Astrocyte (in vitro differentiated cells and primary cell): ENCODE results near the gene KHK.

Experiments
- CTCF ChIP-seq: IDR thresholded peaks from 2 replicates; pipeline ENCODE4 v1.5.1; 2011; ENCODE audit warnings: low read depth, mild to moderate bottlenecking, inconsistent platforms, low read length, moderate library complexity; ENCODE audit not compliant: insufficient read depth
- EZH2 ChIP-seq: IDR thresholded peaks from 2 replicates; pipeline ENCODE4 v1.6.1; 2012; ENCODE audit warnings: mild to moderate bottlenecking, low read length, inconsistent platforms; ENCODE audit not compliant: insufficient read depth

DNA sequence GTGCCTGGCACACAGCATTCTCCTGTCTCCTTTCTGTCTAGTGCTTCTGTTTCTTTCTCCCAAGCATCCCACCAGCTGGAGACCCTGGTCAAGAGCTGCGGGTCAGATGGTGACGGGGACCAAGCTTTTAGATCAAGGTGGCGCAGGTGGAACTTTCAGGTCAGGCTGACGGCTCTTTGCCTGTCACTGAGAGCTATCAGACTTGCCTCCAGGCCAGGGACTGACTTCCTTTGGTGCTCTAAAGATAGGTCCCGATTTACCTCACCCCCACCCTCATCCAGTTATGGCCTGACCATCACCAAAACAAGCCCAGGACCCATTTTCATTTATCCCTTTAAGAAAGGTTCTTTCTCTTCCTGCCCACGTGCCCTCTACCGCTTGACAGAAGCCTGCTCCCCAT, 9.3 kb upstream of the KHK start:
- TF ChIP-seq CTCF: no peak
- no peak for TF ChIP-seq EZH2
